ENCODE data around the gene MTF1. TPM values are rescaled to one million over a fixed set of nuclear protein-coding genes. Genes with fewer than 3 reads are reported as not detected.
A peak's percentile ranks its signal among the peaks of the same experiment; 100 is the strongest.

The MTF1 gene
- total RNA-seq, 1 experiment from 2014 or later: 21.2 TPM

GRCh38 chr1:37828410-37829074 is 30.9 kb downstream of the MTF1 start (continued):
- TF ChIP-seq, protein P1, sequence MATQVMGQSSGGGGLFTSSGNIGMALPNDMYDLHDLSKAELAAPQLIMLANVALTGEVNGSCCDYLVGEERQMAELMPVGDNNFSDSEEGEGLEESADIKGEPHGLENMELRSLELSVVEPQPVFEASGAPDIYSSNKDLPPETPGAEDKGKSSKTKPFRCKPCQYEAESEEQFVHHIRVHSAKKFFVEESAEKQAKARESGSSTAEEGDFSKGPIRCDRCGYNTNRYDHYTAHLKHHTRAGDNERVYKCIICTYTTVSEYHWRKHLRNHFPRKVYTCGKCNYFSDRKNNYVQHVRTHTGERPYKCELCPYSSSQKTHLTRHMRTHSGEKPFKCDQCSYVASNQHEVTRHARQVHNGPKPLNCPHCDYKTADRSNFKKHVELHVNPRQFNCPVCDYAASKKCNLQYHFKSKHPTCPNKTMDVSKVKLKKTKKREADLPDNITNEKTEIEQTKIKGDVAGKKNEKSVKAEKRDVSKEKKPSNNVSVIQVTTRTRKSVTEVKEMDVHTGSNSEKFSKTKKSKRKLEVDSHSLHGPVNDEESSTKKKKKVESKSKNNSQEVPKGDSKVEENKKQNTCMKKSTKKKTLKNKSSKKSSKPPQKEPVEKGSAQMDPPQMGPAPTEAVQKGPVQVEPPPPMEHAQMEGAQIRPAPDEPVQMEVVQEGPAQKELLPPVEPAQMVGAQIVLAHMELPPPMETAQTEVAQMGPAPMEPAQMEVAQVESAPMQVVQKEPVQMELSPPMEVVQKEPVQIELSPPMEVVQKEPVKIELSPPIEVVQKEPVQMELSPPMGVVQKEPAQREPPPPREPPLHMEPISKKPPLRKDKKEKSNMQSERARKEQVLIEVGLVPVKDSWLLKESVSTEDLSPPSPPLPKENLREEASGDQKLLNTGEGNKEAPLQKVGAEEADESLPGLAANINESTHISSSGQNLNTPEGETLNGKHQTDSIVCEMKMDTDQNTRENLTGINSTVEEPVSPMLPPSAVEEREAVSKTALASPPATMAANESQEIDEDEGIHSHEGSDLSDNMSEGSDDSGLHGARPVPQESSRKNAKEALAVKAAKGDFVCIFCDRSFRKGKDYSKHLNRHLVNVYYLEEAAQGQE (IDR thresholded peaks at IDR 0.05; ENCODE audit: low read depth): no peak
- no peak for TF ChIP-seq TCF7L2 (IDR thresholded peaks at IDR 0.05; ENCODE audit: borderline replicate concordance, extremely low read depth, insufficient read depth, insufficient read length)
- no peak for TF ChIP-seq POLR2AphosphoS5 (IDR thresholded peaks at IDR 0.05; ENCODE audit: low read depth, low read length)
- no peak for TF ChIP-seq SIN3A (IDR thresholded peaks at IDR 0.05; ENCODE audit: low read depth)
- TF ChIP-seq EZH2 (IDR thresholded peaks at IDR 0.05): no peak
- TF ChIP-seq, protein P2, sequence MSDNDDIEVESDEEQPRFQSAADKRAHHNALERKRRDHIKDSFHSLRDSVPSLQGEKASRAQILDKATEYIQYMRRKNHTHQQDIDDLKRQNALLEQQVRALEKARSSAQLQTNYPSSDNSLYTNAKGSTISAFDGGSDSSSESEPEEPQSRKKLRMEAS (IDR thresholded peaks at IDR 0.05): no peak
- TF ChIP-seq YY1 (IDR thresholded peaks at IDR 0.05; ENCODE audit: extremely low read depth, insufficient replicate concordance, low read depth, low read length): no peak

GRCh38 chr1:37825506-37825905 is 33.9 kb downstream of the MTF1 start:
- H2AFZ ChIP-seq (ENCODE audit: low read depth, low read length, poor library complexity, severe bottlenecking): no peak overlapping the region
- TF ChIP-seq SP1 (IDR thresholded peaks at IDR 0.05; ENCODE audit: low read depth) (no peak), EGR1 (IDR thresholded peaks at IDR 0.05; ENCODE audit: low read depth) (peak; percentile 36; the same call in 1 of the 2 replicates), EZH2 (IDR thresholded peaks at IDR 0.05) (no peak), ELF1 (IDR thresholded peaks at IDR 0.05; ENCODE audit: borderline replicate concordance, low read depth) (no peak)
- TF ChIP-seq, protein P3, sequence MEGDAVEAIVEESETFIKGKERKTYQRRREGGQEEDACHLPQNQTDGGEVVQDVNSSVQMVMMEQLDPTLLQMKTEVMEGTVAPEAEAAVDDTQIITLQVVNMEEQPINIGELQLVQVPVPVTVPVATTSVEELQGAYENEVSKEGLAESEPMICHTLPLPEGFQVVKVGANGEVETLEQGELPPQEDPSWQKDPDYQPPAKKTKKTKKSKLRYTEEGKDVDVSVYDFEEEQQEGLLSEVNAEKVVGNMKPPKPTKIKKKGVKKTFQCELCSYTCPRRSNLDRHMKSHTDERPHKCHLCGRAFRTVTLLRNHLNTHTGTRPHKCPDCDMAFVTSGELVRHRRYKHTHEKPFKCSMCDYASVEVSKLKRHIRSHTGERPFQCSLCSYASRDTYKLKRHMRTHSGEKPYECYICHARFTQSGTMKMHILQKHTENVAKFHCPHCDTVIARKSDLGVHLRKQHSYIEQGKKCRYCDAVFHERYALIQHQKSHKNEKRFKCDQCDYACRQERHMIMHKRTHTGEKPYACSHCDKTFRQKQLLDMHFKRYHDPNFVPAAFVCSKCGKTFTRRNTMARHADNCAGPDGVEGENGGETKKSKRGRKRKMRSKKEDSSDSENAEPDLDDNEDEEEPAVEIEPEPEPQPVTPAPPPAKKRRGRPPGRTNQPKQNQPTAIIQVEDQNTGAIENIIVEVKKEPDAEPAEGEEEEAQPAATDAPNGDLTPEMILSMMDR (IDR thresholded peaks at IDR 0.05 in 2 of 3, conservative IDR thresholded peaks at IDR 0.05 in 1 of 3; ENCODE audit: borderline replicate concordance in 1 of 3, insufficient read depth in 1 of 3, low read depth in 2 of 3, low read length in 2 of 3): no peak
- BruUV-seq (replicated peaks): no TSS peak
- intact Hi-C loops (cut with micrococcal nuclease): no loop called here
- CTCF ChIA-PET: no interaction called here
- no peaks in the 10 kb centered on the region for H3K79me2 ChIP-seq (ENCODE audit: insufficient read depth, low read length)
- no peak overlapping the region for H3K27ac ChIP-seq (ENCODE audit: low read depth, low read length)
- no peaks in the 10 kb centered on the region for H3K9me2 ChIP-seq (ENCODE audit: insufficient read depth)
- H3K9ac ChIP-seq (ENCODE audit: low read length): no peak overlapping the region
- peaks cover 18 to 33% of the 10 kb centered on the region in 2 experiments for H3K36me3 ChIP-seq (ENCODE audit: control insufficient read depth in 1 of 2, insufficient read depth in 2 of 2, low read length in 2 of 2)
- POLR2A ChIA-PET: no interaction called here
- RAD21 ChIA-PET (ENCODE audit: low non-redundant PET in 1 of 2, low total read pairs in 2 of 2, uncharacterized antibody in 2 of 2, unreplicated experiment in 2 of 2): no interaction called here
- peak overlapping the region; percentile 19; the same call in 1 of the 2 replicates for H3K4me2 ChIP-seq (ENCODE audit: low read length)
- H3K27me3 ChIP-seq (ENCODE audit: insufficient read depth, low read length): no peaks in the 10 kb centered on the region
- peaks cover 0 to 10% of the 10 kb centered on the region in 2 experiments; a peak in 2 of 4 replicates for H3K4me1 ChIP-seq (ENCODE audit: control insufficient read depth in 1 of 2, insufficient read depth in 2 of 2, low read length in 2 of 2)
- H4K20me1 ChIP-seq (ENCODE audit: insufficient read depth): no peaks in the 10 kb centered on the region
- no peak overlapping the region for H3K4me3 ChIP-seq (replicated peaks in 1 of 2; ENCODE audit: low read depth in 1 of 2, low read length in 2 of 2)
- no peak for ATAC-seq
- no peaks in the 10 kb centered on the region for H3K9me3 ChIP-seq (ENCODE audit: control insufficient read depth in 1 of 2, insufficient read depth in 1 of 2, low read depth in 1 of 2, low read length in 2 of 2)
- no peak for DNase-seq (ENCODE audit: low read depth, low spot score)
